ENCODE measurements around the gene C16orf46.
A peak's percentile ranks its signal among the peaks of the same experiment; 100 is the strongest.

C16orf46 gene

DNA sequence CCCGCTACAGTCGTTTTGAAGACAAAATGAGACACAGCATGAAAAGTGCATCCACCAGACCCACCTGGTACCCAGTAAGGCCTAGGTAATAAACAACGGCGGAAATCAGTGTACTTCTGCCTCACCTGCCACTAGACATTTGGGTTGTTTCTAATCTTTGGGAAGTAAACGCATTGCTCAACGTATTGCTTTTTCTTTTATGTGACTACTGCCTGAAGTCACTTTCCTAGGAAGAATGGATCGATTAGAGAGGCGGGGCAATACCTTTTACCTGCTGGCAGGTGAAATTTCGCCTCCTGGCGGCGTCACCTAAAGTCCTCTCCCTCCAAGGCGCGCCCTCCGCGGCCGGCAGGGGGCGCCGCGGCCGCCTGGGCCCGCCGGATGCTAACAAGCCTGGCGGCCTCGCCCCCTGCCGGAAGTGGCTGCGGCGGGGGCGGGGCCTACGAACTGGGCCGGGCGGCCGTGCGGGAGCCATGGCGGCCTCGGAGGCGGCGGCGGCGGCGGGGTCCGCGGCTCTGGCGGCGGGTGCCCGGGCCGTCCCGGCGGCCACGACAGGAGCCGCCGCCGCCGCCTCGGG lies 41.6 kb downstream of the C16orf46 start, which contains the start of gene ATMIN:
Gene ATMIN, plus strand, starts transcription at position 445 of the 577 bp plus-strand sequence. Its CDS starts 29 bp downstream, at position 474.
- H3K4me3 ChIP-seq (ENCODE audit: control insufficient read depth, low read depth, low read length): peak within 1 kb of the TSS; percentile 72
- DNase-seq (ENCODE audit: low read depth): peak; percentile 17
- TF ChIP-seq CTCF (IDR thresholded peaks at IDR 0.05; ENCODE audit: control insufficient read depth, insufficient read depth, low read depth, low read length, missing control alignments): peak; percentile 75

GRCh38 chr16:81029930-81030604 lies 47.0 kb downstream of the C16orf46 start:
- no peak overlapping the region for H3K4me3 ChIP-seq (ENCODE audit: control insufficient read depth, low read depth, low read length)
- DNase-seq (ENCODE audit: low read depth): no peak
- no peak for TF ChIP-seq CTCF (IDR thresholded peaks at IDR 0.05; ENCODE audit: control insufficient read depth, insufficient read depth, low read depth, low read length, missing control alignments)

DNA sequence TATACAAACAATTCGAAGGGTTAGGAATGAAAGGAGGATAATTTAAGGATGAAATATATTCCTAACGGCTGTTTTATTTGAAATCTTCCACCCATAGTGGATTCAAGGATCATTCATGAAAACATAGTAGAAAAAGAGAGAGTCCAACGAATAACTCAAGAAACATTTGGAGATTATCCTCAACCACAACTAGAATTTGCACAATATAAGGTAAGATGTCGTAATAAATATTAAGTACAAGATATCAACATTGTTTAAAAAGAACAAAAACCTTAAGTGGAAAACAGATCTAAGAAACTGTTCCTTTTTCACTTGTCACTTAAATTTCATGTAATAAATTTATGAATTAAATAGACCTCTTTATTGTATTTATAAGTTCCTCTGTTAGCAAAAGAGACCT lies 50.6 kb downstream of the C16orf46 start:
- no peak overlapping the region for H3K4me3 ChIP-seq (ENCODE audit: control insufficient read depth, low read depth, low read length)
- TF ChIP-seq CTCF (IDR thresholded peaks at IDR 0.05; ENCODE audit: control insufficient read depth, insufficient read depth, low read depth, low read length, missing control alignments): no peak
- no peak for DNase-seq (ENCODE audit: low read depth)

DNA sequence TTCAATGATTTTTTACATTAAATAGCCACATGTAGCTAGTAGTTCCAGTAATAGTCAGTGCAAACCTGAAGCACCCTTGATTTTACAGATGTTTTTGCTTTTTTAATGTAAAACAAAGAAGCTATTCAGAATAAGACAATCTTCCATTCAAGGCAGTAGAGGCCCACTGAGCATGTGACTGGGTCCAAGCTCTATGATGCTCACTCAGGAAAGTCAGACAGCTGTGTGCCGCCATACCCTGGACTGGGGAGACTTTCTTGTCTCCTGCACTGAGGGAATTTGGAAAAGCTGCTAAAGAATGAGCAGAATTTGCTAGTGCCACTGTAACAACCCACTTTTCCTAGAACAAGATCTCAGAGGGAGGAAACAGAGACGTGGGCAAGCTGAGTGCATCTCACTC lies 58.5 kb downstream of the C16orf46 start:
- TF ChIP-seq CTCF (IDR thresholded peaks at IDR 0.05; ENCODE audit: control insufficient read depth, insufficient read depth, low read depth, low read length, missing control alignments): no peak
- DNase-seq (ENCODE audit: low read depth): no peak
- H3K4me3 ChIP-seq (ENCODE audit: control insufficient read depth, low read depth, low read length): no peak overlapping the region

DNA sequence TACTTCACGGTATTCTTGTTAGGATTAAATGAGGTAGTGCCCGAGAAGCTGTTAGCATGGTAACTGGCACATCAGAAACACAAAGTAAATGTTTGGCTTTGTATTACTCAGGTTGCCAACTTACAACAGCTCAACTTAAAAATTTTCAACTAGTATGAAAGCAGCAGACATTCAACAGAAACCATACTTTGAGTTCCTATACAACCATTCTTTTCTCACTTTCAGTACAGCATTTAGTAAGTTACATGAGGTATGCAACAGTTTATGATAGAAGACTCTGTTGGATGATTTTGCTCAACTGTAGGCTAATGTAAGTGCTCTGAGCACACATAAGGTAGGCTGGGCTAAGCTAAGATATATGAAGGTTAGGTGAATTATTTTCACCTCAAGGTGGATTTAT lies 62.4 kb downstream of the C16orf46 start:
- no peak for DNase-seq (ENCODE audit: low read depth)
- H3K4me3 ChIP-seq (ENCODE audit: control insufficient read depth, low read depth, low read length): no peak overlapping the region
- TF ChIP-seq CTCF (IDR thresholded peaks at IDR 0.05; ENCODE audit: control insufficient read depth, insufficient read depth, low read depth, low read length, missing control alignments): no peak

GRCh38 chr16:81012974-81013373 lies 64.1 kb downstream of the C16orf46 start:
- TF ChIP-seq CTCF (IDR thresholded peaks at IDR 0.05; ENCODE audit: control insufficient read depth, insufficient read depth, low read depth, low read length, missing control alignments): no peak
- H3K4me3 ChIP-seq (ENCODE audit: control insufficient read depth, low read depth, low read length): no peak overlapping the region
- no peak for DNase-seq (ENCODE audit: low read depth)
